Measurements from ENCODE around the gene CLPTM1. TPM values are rescaled to one million over a fixed set of nuclear protein-coding genes. Genes with fewer than 3 reads are reported as not detected.

Gene CLPTM1
- total and polyA plus RNA-seq, 9 of the 15 experiments (the other 6 are each of a cell fraction or from before 2014, with no cell fraction given) = 0.37 to 96.0 (median 27.5) TPM

- in situ Hi-C loops (cut with MboI) = no loop called here
- POLR2A ChIA-PET = interaction anchor here (0.5 to 0.8 kb wide), 4 partner anchors 29 to 376 kb away, joined by 3 to 5 read pairs (median 3); no protein-coding TSS in a partner anchor
- intact Hi-C loops (cut with micrococcal nuclease) = no loop called here
Observed at GRCh38 chr19:44959691-44960090, 4.5 kb downstream of the CLPTM1 start.

More at GRCh38 chr19:44959691-44960090, 4.5 kb downstream of the CLPTM1 start:
- ATAC-seq (no peak), FAIRE-seq (no peak), DNase-seq (ENCODE audit: extremely low read depth in 1 of 4, low spot score in 3 of 4) (no peak)
- Histone ChIP-seq H3K9me1 (ENCODE audit: control insufficient read depth, insufficient read depth, low read length) (peaks cover 9% of the 10 kb centered on the region), H4K20me1 (replicated peaks; ENCODE audit: control insufficient read depth, insufficient read depth, low read length) (peaks cover 24% of the 10 kb centered on the region), H2AFZ (ENCODE audit: low read depth, low read length) (no peak overlapping the region), H3K79me2 (ENCODE audit: control insufficient read depth, insufficient read depth, low read length) (peaks cover 63% of the 10 kb centered on the region), H3K27ac (ENCODE audit: extremely low read depth, low read depth, low read length) (no peak overlapping the region), H3K4me1 (replicated peaks in 1 of 2; ENCODE audit: control insufficient read depth in 2 of 2, insufficient read depth in 2 of 2, low read length in 2 of 2) (peaks cover 15 to 16% of the 10 kb centered on the region in 2 experiments; a peak in 4 of 5 replicates), H3K27me3 (ENCODE audit: control insufficient read depth in 2 of 2, insufficient read depth in 2 of 2, low read length in 2 of 2) (no peaks in the 10 kb centered on the region), H3K36me3 (ENCODE audit: control insufficient read depth, insufficient read depth, low read length) (peaks cover 58% of the 10 kb centered on the region; the same call in 2 of the 3 replicates), H3K9ac (ENCODE audit: insufficient read depth in 1 of 2, low read depth in 2 of 2, low read length in 2 of 2) (peak overlapping the region in 1 of 2 experiments; percentile 64; a peak in 1 of 4 replicates), H3K4me3 (no peak overlapping the region), H3K4me2 (ENCODE audit: insufficient read depth, low read length) (no peak overlapping the region), H3K9me3 (replicated peaks; ENCODE audit: control insufficient read depth, insufficient read depth, low read depth, low read length) (no peaks in the 10 kb centered on the region)
- CTCF ChIA-PET (ENCODE audit: low intra/inter-chr PET ratio) = no interaction called here
- BruUV-seq (replicated peaks) = no TSS peak
- 80% methylated on average over 5 of the region's 5 CpGs for WGBS (ENCODE audit: insufficient coverage, low coverage, missing lambda C conversion rate)
- TF ChIP-seq PHB2 (IDR thresholded peaks at IDR 0.05; ENCODE audit: low read depth) (no peak), ZBTB2 (IDR thresholded peaks at IDR 0.05) (no peak), ZC3H11A (IDR thresholded peaks at IDR 0.05; ENCODE audit: low read depth, low read length) (no peak), ZSCAN32 (CRISPR knock-in tag; IDR thresholded peaks at IDR 0.05) (no peak), KDM1A (IDR thresholded peaks at IDR 0.05) (no peak), DDX20 (tag; IDR thresholded peaks at IDR 0.05; ENCODE audit: low read depth) (no peak)

Data from K562 (cell line).